IMR-90 (cell line): ENCODE data around the gene TGFBRAP1. TPM values are rescaled to one million over a fixed set of nuclear protein-coding genes. Genes with fewer than 3 reads are reported as not detected.
A peak's percentile ranks its signal among the peaks of the same experiment; 100 is the strongest.

Experiments used
- ATAC-seq: fragments of 200-7000 bp; cut with Tn5 transposase; 2 replicates; pipeline ENCODE4 v1.9.1; 2020; ENCODE audit warnings: low read depth, mild to moderate bottlenecking, moderate library complexity
- BruUV-seq: library from RNA; stranded (reverse); fragments of 400-500 nt; replicated peaks from 2 replicates; lab custom pipeline; 2021; lab: Mats Ljungman, UMichigan
- CTCF ChIA-PET: fragments of 300-600 bp; formaldehyde crosslinking; extraction: SDS; loops from one replicate; lab custom pipeline; 2021; ENCODE audit warnings: antibody characterized with exemption; lab: Yijun Ruan, JAX
- POLR2A ChIA-PET: fragments of 300-600 bp; sonication (Branson Sonifier 250); formaldehyde crosslinking; loops from one replicate; lab custom pipeline; 2022; ENCODE audit warnings: antibody characterized with exemption; ENCODE audit not compliant: unreplicated experiment; lab: Charles Lee
- DNase-seq: peaks from one replicate; pipeline ENCODE4 v3.0.0; 2013
- H2AFZ ChIP-seq: replicated peaks from 2 replicates; pipeline ENCODE3; 2013; ENCODE audit warnings: low read length, mild to moderate bottlenecking; ENCODE audit not compliant: poor library complexity
- H2AK5ac ChIP-seq: 2 replicates; pipeline ENCODE4 v1.6.1; 2013; ENCODE audit warnings: low read depth, low read length, inconsistent platforms
- H2AK9ac ChIP-seq: replicated peaks from 2 replicates; pipeline ENCODE3; 2013; ENCODE audit warnings: mild to moderate bottlenecking, low read depth, low read length, moderate library complexity; ENCODE audit not compliant: poor library complexity
- H2BK120ac ChIP-seq: 2 replicates; pipeline ENCODE4 v1.6.1; 2013; ENCODE audit warnings: low read depth, low read length, inconsistent platforms
- H2BK15ac ChIP-seq: 3 replicates; pipeline ENCODE4 v1.6.1; 2013; ENCODE audit warnings: low read depth, low read length, inconsistent platforms
- H2BK20ac ChIP-seq: 2 replicates; pipeline ENCODE4 v1.6.1; 2013; ENCODE audit warnings: low read depth, mild to moderate bottlenecking, inconsistent platforms, low read length, moderate library complexity
- H2BK5ac ChIP-seq: 2 replicates; pipeline ENCODE4 v1.6.1; 2013; ENCODE audit warnings: mild to moderate bottlenecking, low read depth, low read length, inconsistent platforms; ENCODE audit not compliant: poor library complexity, severe bottlenecking
- H3K14ac ChIP-seq: replicated peaks from 2 replicates; pipeline ENCODE4 v1.6.1; 2013; ENCODE audit warnings: low read depth, low read length, inconsistent platforms
- H3K18ac ChIP-seq: 2 replicates; pipeline ENCODE4 v1.6.1; 2013; ENCODE audit warnings: low read depth, low read length, control low read depth
- H3K23ac ChIP-seq: 2 replicates; pipeline ENCODE4 v1.6.1; 2013; ENCODE audit warnings: low read depth, low read length, inconsistent platforms
- H3K27ac ChIP-seq: 2 replicates; pipeline ENCODE4 v1.5.1; 2013; ENCODE audit warnings: mild to moderate bottlenecking, control low read depth, low read length; ENCODE audit not compliant: insufficient read depth
- H3K27me3 ChIP-seq: 2 replicates; pipeline ENCODE4 v1.6.1; 2013; ENCODE audit warnings: low read length; ENCODE audit not compliant: control insufficient read depth, insufficient read depth
- H3K36me3 ChIP-seq: 2 replicates; pipeline ENCODE4 v1.6.1; 2013; ENCODE audit warnings: low read length, mixed read lengths; ENCODE audit not compliant: control insufficient read depth, insufficient read depth
- H3K4ac ChIP-seq: 2 replicates; pipeline ENCODE4 v1.6.1; 2013; ENCODE audit warnings: low read depth, low read length, inconsistent platforms
- H3K4me1 ChIP-seq: 2 replicates; pipeline ENCODE4 v1.6.1; 2013; ENCODE audit warnings: low read length, mixed read lengths; ENCODE audit not compliant: control insufficient read depth, insufficient read depth
- H3K4me2 ChIP-seq: 2 replicates; pipeline ENCODE4 v1.6.1; 2013; ENCODE audit warnings: low read depth, mild to moderate bottlenecking, control low read depth, low read length, moderate library complexity
- H3K4me3 ChIP-seq: 2 replicates; pipeline ENCODE4 v1.5.1; 2013; ENCODE audit warnings: low read depth, mild to moderate bottlenecking, control low read depth, low read length, moderate library complexity; ENCODE audit not compliant: insufficient read depth
- H3K56ac ChIP-seq: 2 replicates; pipeline ENCODE4 v1.6.1; 2013; ENCODE audit warnings: low read length, inconsistent platforms; ENCODE audit not compliant: insufficient read depth; ENCODE audit errors: extremely low read depth
- H3K79me1 ChIP-seq, 2 experiments: 2 replicates each; pipeline ENCODE4 v1.6.1; 2013; ENCODE audit warnings: low read length in 2 of 2, inconsistent platforms in 1 of 2, low read depth in 1 of 2
- H3K9ac ChIP-seq: 2 replicates; pipeline ENCODE4 v1.6.1; 2013; ENCODE audit warnings: low read depth, low read length, control low read depth
- H3K9me1 ChIP-seq: 2 replicates; pipeline ENCODE4 v1.6.1; 2013; ENCODE audit warnings: low read length, inconsistent platforms; ENCODE audit not compliant: insufficient read depth
- H3K9me3 ChIP-seq: 2 replicates; pipeline ENCODE4 v1.6.1; 2013; ENCODE audit warnings: low read length; ENCODE audit not compliant: control insufficient read depth, insufficient read depth
- H4K20me1 ChIP-seq: 2 replicates; pipeline ENCODE4 v1.6.1; 2013; ENCODE audit warnings: low read length, inconsistent platforms; ENCODE audit not compliant: insufficient read depth
- H4K5ac ChIP-seq: 2 replicates; pipeline ENCODE4 v1.6.1; 2013; ENCODE audit warnings: mild to moderate bottlenecking, low read depth, low read length, control low read depth
- H4K8ac ChIP-seq, 2 experiments: 2 replicates each; pipeline ENCODE4 v1.6.1; 2013; ENCODE audit warnings: low read depth in 2 of 2, low read length in 2 of 2, control low read depth in 1 of 2, inconsistent platforms in 1 of 2
- H4K91ac ChIP-seq: 2 replicates; pipeline ENCODE4 v1.6.1; 2013; ENCODE audit warnings: low read depth, low read length, inconsistent platforms; ENCODE audit not compliant: insufficient read depth
- CEBPB ChIP-seq: IDR thresholded peaks from 2 replicates; pipeline ENCODE4 v1.6.1; 2012; ENCODE audit warnings: low read depth, low read length, improper control_type of control experiment
- MAZ ChIP-seq: IDR thresholded peaks from 2 replicates; pipeline ENCODE4 v1.6.1; 2012; ENCODE audit warnings: low read depth, mild to moderate bottlenecking, low read length, improper control_type of control experiment, moderate library complexity, borderline replicate concordance
- POLR2A ChIP-seq: IDR thresholded peaks from 2 replicates; pipeline ENCODE4 v1.6.1; 2012; ENCODE audit warnings: mild to moderate bottlenecking, low read depth, low read length
- RAD21 ChIP-seq: IDR thresholded peaks from 2 replicates; pipeline ENCODE4 v1.6.1; 2012; ENCODE audit warnings: low read length, improper control_type of control experiment
- RFX5 ChIP-seq: IDR thresholded peaks from 2 replicates; pipeline ENCODE4 v1.8.0; 2012; ENCODE audit warnings: low read depth, mild to moderate bottlenecking, low read length, moderate library complexity
- WGBS, 2 experiments: methylation state at CpG; one replicate each; pipeline versions ENCODE4 v1.1.5 to v1.1.7; 2013; ENCODE audit warnings: missing lambda C conversion rate in 2 of 2; ENCODE audit not compliant: insufficient read length in 1 of 2; ENCODE audit errors: extremely low coverage in 2 of 2; 5-methylcytosine and 5-hydroxymethylcytosine counted together
- dilution Hi-C: fragments of 300-500 bp; cut with HindIII; formaldehyde crosslinking; loops from one replicate; pipeline ENCODE4 v1.14.3; 2018; ENCODE audit warnings: low sequenced_read_pairs; ENCODE audit not compliant: unreplicated experiment
- in situ Hi-C: fragments of 300-500 bp; cut with MboI; formaldehyde crosslinking; loops from 3 replicates; pipeline ENCODE4 v1.14.3; 2019; ENCODE audit warnings: low sequenced_read_pairs, inconsistent platforms, mixed read lengths
- intact Hi-C: fragments of 100-400 bp; cut with micrococcal nuclease; formaldehyde crosslinking; loops from 2 replicates; pipeline ENCODE4 v1.10.0; 2022
- polyA plus RNA-seq, 3 experiments: library from polyadenylated mRNA; depleted of rRNA; stranded (reverse); fragments of >200 nt; gene quantifications; 2 replicates each; pipeline ENCODE4 v1.2.3, GENCODE V29; 2012; ENCODE audit warnings: low replicate concordance in 1 of 3
- total RNA-seq: library from RNA; depleted of rRNA; stranded (reverse); fragments of >200 nt; gene quantifications from 2 replicates; pipeline ENCODE4 v1.2.3, GENCODE V29; 2012
- TF ChIP-seq, protein P1 (sequence below): fragments of 150-350 bp; IDR thresholded peaks from 2 replicates; pipeline ENCODE4 v1.6.1; 2017; ENCODE audit warnings: mild to moderate bottlenecking, antibody characterized with exemption, low read length, low read depth
- TF ChIP-seq, protein P2 (sequence below): fragments of 150-350 bp; IDR thresholded peaks from 2 replicates; pipeline ENCODE4 v1.6.1; 2016; ENCODE audit warnings: low read depth, mild to moderate bottlenecking, low read length, moderate library complexity, borderline replicate concordance

The TGFBRAP1 gene
- total and polyA plus RNA-seq, 2 of the 4 experiments (the other 2 are of a cell fraction): 7.2 to 10.4 TPM

GRCh38 chr2:105257981-105258380 lies 71.6 kb downstream of the TGFBRAP1 start:
- Histone ChIP-seq H3K18ac (no peak overlapping the region), H3K27me3 (no peaks in the 10 kb centered on the region; the same call in 1 of the 2 replicates), H3K4me3 (no peak overlapping the region), H3K9me1 (peaks cover 6% of the 10 kb centered on the region), H4K8ac (no peak overlapping the region), H2BK5ac (no peak overlapping the region), H4K20me1 (no peaks in the 10 kb centered on the region), H3K14ac (no peak overlapping the region), H3K9me3 (no peaks in the 10 kb centered on the region), H2BK120ac (no peak overlapping the region), H2AFZ (no peak overlapping the region), H3K56ac (no peak overlapping the region), H3K4me2 (no peak overlapping the region), H3K27ac (no peak overlapping the region), H3K23ac (no peak overlapping the region), H3K9ac (no peak overlapping the region), H3K36me3 (no peaks in the 10 kb centered on the region), H3K4me1 (peaks cover 3% of the 10 kb centered on the region; the same call in 1 of the 2 replicates), H2AK5ac (no peak overlapping the region), H4K91ac (no peak overlapping the region), H2AK9ac (no peak overlapping the region), H2BK20ac (no peak overlapping the region), H4K5ac (no peak overlapping the region), H2BK15ac (no peak overlapping the region), H3K4ac (no peak overlapping the region), H3K79me1 (no peaks in the 10 kb centered on the region)
- CTCF ChIA-PET: no interaction called here
- POLR2A ChIA-PET: no interaction called here
- no TSS peak for BruUV-seq
- in situ Hi-C loops (no loop called here), dilution Hi-C loops (no loop called here), intact Hi-C loops (no loop called here)
- whole genome bisulfite sequencing, 2 experiments: no CpG with 5 or more reads among the region's 3 CpGs
- no peak for ATAC-seq
- peak; percentile 48 for DNase-seq
- no peak for TF ChIP-seq POLR2A
- TF ChIP-seq RFX5: no peak
- TF ChIP-seq, protein P1, sequence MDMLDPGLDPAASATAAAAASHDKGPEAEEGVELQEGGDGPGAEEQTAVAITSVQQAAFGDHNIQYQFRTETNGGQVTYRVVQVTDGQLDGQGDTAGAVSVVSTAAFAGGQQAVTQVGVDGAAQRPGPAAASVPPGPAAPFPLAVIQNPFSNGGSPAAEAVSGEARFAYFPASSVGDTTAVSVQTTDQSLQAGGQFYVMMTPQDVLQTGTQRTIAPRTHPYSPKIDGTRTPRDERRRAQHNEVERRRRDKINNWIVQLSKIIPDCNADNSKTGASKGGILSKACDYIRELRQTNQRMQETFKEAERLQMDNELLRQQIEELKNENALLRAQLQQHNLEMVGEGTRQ: no peak
- no peak for TF ChIP-seq CEBPB
- TF ChIP-seq, protein P2, sequence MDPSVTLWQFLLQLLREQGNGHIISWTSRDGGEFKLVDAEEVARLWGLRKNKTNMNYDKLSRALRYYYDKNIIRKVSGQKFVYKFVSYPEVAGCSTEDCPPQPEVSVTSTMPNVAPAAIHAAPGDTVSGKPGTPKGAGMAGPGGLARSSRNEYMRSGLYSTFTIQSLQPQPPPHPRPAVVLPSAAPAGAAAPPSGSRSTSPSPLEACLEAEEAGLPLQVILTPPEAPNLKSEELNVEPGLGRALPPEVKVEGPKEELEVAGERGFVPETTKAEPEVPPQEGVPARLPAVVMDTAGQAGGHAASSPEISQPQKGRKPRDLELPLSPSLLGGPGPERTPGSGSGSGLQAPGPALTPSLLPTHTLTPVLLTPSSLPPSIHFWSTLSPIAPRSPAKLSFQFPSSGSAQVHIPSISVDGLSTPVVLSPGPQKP: no peak
- no peak for TF ChIP-seq MAZ
- no peak for TF ChIP-seq RAD21
